GM13977 (cell line): ENCODE data around the gene PREB.

ENCODE experiments used
- DNase-seq: peaks from one replicate; pipeline ENCODE4 v3.0.0; 2012; ENCODE audit warnings: low spot score
- in situ Hi-C: fragments of 300-500 bp; cut with MboI; formaldehyde crosslinking; loops from one replicate; pipeline ENCODE4 v1.12.0; 2022; ENCODE audit warnings: low sequenced_read_pairs, low pct_unique_long_range_greater_than_20kb, mixed read lengths, inconsistent platforms; ENCODE audit not compliant: unreplicated experiment
- TF ChIP-seq, protein P1 (sequence below): IDR thresholded peaks from 2 replicates; pipeline ENCODE4 v1.5.1; 2012; ENCODE audit warnings: mild to moderate bottlenecking, control low read depth; ENCODE audit not compliant: insufficient read depth; ENCODE audit errors: extremely low read depth, missing control alignments

Gene PREB

DNA sequence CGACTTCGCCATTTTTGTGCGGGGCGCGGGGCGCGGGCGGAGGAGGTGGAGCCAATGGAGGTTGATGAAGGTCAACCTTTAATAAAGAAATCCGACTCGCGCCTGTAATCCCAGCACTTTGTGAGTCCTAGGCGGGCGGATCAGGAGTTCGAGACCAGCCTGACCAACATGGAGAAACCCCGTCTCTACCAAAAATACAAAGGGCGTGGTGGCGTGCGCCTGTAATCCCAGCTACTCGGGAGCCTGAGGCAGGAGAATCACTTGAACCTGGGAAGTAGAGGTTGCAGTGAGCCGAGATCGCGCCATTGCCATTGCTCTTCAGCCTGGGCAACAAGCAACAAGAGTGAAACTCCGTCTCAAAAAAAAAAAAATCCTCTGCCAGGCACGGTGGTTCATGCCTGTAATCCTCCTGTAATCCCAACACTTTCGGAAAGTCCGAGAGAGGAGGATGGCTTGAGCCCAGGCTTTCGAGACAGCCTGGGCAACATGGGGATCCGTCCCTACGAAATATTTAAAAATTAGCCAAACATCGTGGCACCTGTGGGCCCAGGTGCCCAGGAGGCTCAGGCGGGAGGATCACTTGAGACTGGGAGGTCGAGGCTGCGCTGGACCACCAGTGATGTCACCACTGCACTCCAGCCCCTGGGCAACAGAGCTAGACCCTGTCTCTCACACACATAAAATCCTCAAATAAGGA, 493 bp upstream of the PREB start:
- no peak for DNase-seq
- in situ Hi-C loops, result no loop called here
- TF ChIP-seq, protein P1, sequence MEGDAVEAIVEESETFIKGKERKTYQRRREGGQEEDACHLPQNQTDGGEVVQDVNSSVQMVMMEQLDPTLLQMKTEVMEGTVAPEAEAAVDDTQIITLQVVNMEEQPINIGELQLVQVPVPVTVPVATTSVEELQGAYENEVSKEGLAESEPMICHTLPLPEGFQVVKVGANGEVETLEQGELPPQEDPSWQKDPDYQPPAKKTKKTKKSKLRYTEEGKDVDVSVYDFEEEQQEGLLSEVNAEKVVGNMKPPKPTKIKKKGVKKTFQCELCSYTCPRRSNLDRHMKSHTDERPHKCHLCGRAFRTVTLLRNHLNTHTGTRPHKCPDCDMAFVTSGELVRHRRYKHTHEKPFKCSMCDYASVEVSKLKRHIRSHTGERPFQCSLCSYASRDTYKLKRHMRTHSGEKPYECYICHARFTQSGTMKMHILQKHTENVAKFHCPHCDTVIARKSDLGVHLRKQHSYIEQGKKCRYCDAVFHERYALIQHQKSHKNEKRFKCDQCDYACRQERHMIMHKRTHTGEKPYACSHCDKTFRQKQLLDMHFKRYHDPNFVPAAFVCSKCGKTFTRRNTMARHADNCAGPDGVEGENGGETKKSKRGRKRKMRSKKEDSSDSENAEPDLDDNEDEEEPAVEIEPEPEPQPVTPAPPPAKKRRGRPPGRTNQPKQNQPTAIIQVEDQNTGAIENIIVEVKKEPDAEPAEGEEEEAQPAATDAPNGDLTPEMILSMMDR, result no peak

DNA sequence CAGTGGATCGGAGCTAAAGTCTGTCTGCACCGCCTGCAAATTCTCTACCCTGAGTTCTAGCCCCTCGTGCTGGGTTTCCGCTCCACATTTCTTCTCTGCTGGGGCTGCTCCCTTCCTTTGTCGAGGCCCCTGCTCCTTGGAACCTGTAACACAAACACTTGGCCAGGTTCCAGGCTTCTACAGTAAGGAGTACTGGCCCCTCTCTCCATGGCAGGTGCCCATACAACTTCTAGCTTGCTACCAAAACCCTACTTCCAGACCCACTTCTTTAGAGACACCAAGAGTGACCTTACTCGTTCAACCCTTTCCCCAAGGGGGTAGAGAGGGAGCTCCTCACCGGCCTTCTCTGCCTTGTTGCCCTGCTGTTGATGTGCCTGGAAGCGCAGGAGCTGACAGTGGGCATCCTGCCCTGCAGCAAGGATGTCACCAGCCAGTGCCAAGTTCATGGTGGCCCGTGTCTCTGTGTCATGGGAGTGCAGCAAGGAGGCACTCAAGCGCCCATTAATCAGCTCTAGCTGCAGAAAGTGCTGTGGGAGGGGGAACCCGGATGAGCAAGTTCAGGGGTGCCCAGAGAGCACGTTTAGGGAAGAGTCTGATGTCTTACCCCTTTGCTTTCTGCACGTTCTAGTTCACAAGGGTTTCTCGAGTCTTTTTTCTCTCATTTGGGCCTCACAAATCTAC, 1.1 kb downstream of the PREB start:
- in situ Hi-C loops, result no loop called here
- TF ChIP-seq, protein P1, result no peak
- no peak for DNase-seq

DNA sequence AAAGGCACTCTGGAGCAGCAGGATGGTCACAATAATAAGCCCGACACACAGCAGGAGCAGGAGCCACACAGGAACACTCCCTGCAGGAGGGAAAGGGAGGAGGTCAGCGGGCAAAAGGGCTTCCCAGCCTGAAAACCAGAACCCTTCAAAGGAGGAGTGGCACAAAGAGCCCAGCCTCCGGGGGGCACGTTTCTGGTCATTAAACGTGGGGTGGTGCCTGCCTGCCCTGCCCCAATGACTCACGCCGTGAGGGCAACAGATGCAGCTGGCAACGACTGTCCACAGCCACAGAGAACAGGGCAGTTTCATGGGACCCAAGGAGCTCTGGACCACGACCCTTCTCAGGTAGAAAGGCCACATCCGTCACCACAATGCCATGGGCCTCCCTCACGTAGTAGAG, 3.0 kb downstream of the PREB start:
- in situ Hi-C loops, result no loop called here
- TF ChIP-seq, protein P1, result no peak
- DNase-seq, result no peak

DNA sequence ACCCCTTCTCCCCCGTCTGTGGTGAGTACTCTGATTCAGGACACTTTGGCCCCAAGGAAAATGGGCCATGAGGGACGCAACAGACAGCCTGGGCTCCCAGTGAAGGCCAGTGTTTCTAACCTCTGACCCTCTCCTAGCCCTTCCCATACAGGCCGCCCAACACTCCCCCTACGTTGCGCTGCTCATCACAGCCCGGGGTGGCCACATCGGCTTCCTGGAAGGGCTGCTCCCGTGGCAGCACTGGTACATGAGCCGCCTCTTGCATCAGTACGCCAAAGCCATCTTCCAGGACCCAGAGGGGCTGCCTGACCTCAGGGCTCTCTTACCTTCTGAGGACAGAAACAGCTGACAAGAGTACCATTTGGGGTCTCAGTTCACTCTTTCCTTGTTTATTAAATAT, 4.0 kb downstream of the PREB start:
- no peak for DNase-seq
- TF ChIP-seq, protein P1, result no peak
- in situ Hi-C loops, result no loop called here

DNA sequence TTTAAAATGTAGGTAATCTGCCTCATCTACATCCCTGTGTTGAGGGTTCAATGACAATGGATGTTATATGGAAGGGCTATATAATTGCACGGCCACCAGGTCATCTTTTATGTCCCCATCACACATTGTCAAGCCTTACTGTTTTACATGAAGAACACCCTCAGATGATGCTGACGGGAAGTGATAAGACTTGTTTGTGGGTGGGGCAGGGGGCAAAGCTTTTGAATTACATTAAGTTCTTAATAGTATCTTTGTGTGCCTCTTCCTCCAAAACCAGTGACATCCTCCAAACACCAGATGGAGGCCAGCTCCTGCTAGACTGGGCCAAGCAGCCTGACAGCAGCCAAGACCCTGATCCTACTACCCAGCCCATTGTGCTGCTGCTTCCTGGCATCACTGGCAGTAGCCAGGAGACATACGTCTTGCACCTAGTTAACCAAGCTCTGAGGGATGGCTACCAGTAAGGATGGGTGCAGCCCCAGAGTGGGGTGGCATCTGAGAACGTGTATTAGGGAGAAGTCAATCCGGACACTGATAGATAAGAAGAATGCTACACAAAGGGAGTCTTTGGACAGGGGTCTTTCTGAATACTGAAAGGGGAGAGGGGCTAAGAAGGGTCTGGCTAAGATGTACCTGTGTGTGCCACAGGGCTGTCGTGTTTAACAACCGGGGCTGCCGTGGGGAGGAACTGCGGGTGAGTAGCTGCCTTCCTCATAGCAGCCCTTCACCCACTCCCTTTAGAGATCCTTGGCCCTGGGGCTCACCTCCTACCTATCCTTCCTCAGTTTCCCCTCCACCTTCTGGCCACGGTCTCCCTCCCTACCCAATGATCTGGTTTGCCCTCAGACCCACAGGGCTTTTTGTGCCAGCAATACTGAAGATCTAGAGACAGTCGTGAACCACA, 5.5 kb downstream of the PREB start:
- in situ Hi-C loops, result no loop called here
- DNase-seq, result no peak
- TF ChIP-seq, protein P1, result no peak

DNA sequence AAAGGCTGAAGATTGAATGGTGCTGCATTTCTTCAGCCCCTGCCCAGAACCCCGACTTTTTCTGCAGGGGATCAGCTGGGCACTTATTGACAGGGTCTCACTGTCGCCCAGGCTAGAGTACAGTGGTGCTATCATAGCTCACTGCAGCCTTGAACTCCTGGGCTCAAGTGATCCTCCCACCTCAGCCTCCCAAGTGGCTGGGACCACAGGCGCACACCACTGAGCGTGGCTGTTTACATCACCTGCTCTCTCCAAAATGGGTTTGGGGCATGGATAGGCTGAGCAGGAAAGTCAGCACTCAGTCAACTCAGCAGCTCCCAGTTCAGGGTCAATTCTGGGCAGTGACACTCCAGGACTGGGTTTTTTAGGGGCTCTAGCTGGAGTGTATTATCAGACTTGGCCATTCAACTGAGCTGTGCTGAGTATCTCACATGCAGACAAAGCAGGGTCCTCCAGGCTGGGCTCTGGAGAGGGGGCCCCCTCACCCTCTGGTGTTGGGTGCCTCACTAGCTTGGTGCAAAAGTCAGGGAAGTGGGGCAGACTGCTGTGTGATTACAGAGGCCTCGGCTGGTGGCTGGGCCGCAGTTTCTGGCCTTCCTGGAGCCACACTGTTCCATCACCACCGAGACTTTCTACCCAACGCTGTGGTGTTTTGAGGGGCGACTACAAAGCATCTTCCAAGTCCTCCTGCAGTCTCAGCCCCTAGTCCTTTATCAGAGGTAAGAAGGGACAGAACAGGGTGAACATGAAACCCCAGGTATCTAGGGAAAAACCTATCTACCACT, 6.4 kb downstream of the PREB start:
- no peak for DNase-seq
- TF ChIP-seq, protein P1, result no peak
- in situ Hi-C loops, result no loop called here
